Measurements from ENCODE around the gene DNAI2.

- no peak for TF ChIP-seq POLR2AphosphoS5 (IDR thresholded peaks at IDR 0.05; ENCODE audit: low read depth, low read length)
- no peak for TF ChIP-seq POLR2A (IDR thresholded peaks at IDR 0.05; ENCODE audit: low read depth, low read length)
Observed at GRCh38 chr17:74309902-74310301, 35.9 kb downstream of the DNAI2 start.
